ENCODE results near the gene SEPTIN12. TPM values are rescaled to one million over a fixed set of nuclear protein-coding genes. Genes with fewer than 3 reads are reported as not detected.

The SEPTIN12 gene
- total RNA-seq, 6 experiments from 2014 or later, result not detected

GRCh38 chr16:4795181-4795827, 7.2 kb upstream of the SEPTIN12 start, which contains the start of gene SMIM22:
Gene SMIM22, plus strand, starts transcription at chr16:4795369. Its CDS starts 366 bp downstream, at chr16:4795735.
- no peak for TF ChIP-seq CTCF (IDR thresholded peaks at IDR 0.05)
- no peak for DNase-seq
- Mint-ChIP-seq H3K4me1 (ENCODE audit: low read depth) (no peaks in the 10 kb centered on the region), H3K9me3 (no peaks in the 10 kb centered on the region), H3K4me3 (no peak within 1 kb of the TSS), H3K27ac (no peak within 1 kb of the TSS), H3K36me3 (ENCODE audit: low read depth) (no peaks in the 10 kb centered on the region), H3K27me3 (ENCODE audit: insufficient read depth) (no peaks in the 10 kb centered on the region)

- DNase-seq, result no peak
- Mint-ChIP-seq H3K4me3 (no peak overlapping the region), H3K27me3 (ENCODE audit: insufficient read depth) (no peaks in the 10 kb centered on the region), H3K36me3 (ENCODE audit: low read depth) (no peaks in the 10 kb centered on the region), H3K27ac (no peak overlapping the region), H3K4me1 (ENCODE audit: low read depth) (no peaks in the 10 kb centered on the region), H3K9me3 (no peaks in the 10 kb centered on the region)
- TF ChIP-seq CTCF (IDR thresholded peaks at IDR 0.05), result no peak
Measured at GRCh38 chr16:4792951-4793513, 4.9 kb upstream of the SEPTIN12 start.

- no peaks in the 10 kb centered on the region for H3K4me1 Mint-ChIP-seq (ENCODE audit: low read depth)
- no peaks in the 10 kb centered on the region for H3K27me3 Mint-ChIP-seq (ENCODE audit: insufficient read depth)
- H3K27ac Mint-ChIP-seq, result no peak overlapping the region
- no peak for TF ChIP-seq CTCF (IDR thresholded peaks at IDR 0.05)
- H3K4me3 Mint-ChIP-seq, result no peak overlapping the region
- no peaks in the 10 kb centered on the region for H3K36me3 Mint-ChIP-seq (ENCODE audit: low read depth)
- no peak for DNase-seq
- no peaks in the 10 kb centered on the region for H3K9me3 Mint-ChIP-seq
Measured at GRCh38 chr16:4790871-4791270, 2.7 kb upstream of the SEPTIN12 start.

GRCh38 chr16:4790261-4790660, 2.1 kb upstream of the SEPTIN12 start:
- Mint-ChIP-seq H3K36me3 (ENCODE audit: low read depth) (no peaks in the 10 kb centered on the region), H3K9me3 (no peaks in the 10 kb centered on the region), H3K4me1 (ENCODE audit: low read depth) (no peaks in the 10 kb centered on the region), H3K27ac (no peak overlapping the region), H3K27me3 (ENCODE audit: insufficient read depth) (no peaks in the 10 kb centered on the region), H3K4me3 (no peak overlapping the region)
- TF ChIP-seq CTCF (IDR thresholded peaks at IDR 0.05), result no peak
- DNase-seq, result no peak

- no peaks in the 10 kb centered on the region for H3K36me3 Mint-ChIP-seq (ENCODE audit: low read depth)
- H3K27me3 Mint-ChIP-seq (ENCODE audit: insufficient read depth), result no peaks in the 10 kb centered on the region; the same call in 1 of the 2 replicates
- no peak for TF ChIP-seq CTCF (IDR thresholded peaks at IDR 0.05)
- no peaks in the 10 kb centered on the region for H3K4me1 Mint-ChIP-seq (ENCODE audit: low read depth)
- no peaks in the 10 kb centered on the region for H3K9me3 Mint-ChIP-seq
- H3K27ac Mint-ChIP-seq, result no peak overlapping the region
- H3K4me3 Mint-ChIP-seq, result no peak overlapping the region
- no peak for DNase-seq
Measured at GRCh38 chr16:4788910-4789309, 765 bp upstream of the SEPTIN12 start.
